K562 (cell line): ENCODE data around the gene SERPINA1. TPM values are rescaled to one million over a fixed set of nuclear protein-coding genes. Genes with fewer than 3 reads are reported as not detected.

Experiments
- ATAC-seq: fragments of 200-7000 bp; cut with Tn5 transposase; 3 replicates; pipeline ENCODE4 v1.9.1; 2020; ENCODE audit warnings: moderate library complexity
- BruUV-seq: library from RNA; stranded (reverse); fragments of 400-500 nt; replicated peaks from 2 replicates; lab custom pipeline; 2021; lab: Mats Ljungman, UMichigan
- CTCF ChIA-PET: fragments of 300-600 bp; formaldehyde crosslinking; extraction: SDS; loops from one replicate; lab custom pipeline; 2021; ENCODE audit warnings: low intra/inter-chr PET ratio; lab: Yijun Ruan, JAX
- POLR2A ChIA-PET: fragments of 300-600, 350-650 bp; sonication (Branson Sonifier 250); formaldehyde crosslinking; extraction: SDS; loops from one replicate; lab custom pipeline; 2021; ENCODE audit warnings: antibody characterized with exemption, inconsistent platforms; lab: Yijun Ruan, JAX
- DNase-seq, 4 experiments: peaks; one replicate each; pipeline versions ENCODE4 v3.0.0 to v3.0.0-alpha.2; 2011 to 2018; ENCODE audit warnings: low spot score in 3 of 4, mixed read lengths in 3 of 4; ENCODE audit errors: extremely low read depth in 1 of 4
- FAIRE-seq: peaks from 2 replicates; lab custom pipeline; 2011; peaks lifted over from hg19 to GRCh38; lab: Jason Lieb, UNC
- H2AFZ ChIP-seq: 2 replicates; pipeline ENCODE4 v1.6.0; 2011; ENCODE audit warnings: low read depth, low read length, control low read depth, inconsistent platforms
- H3K27ac ChIP-seq: fragments of 200-600 bp; 3 replicates; pipeline ENCODE4 v1.8.0; 2011; ENCODE audit warnings: low read depth, mild to moderate bottlenecking, control low read depth, inconsistent platforms, low read length, moderate library complexity, mixed read lengths; ENCODE audit errors: extremely low read depth
- H3K27me3 ChIP-seq, 2 experiments: fragments of 300-600 bp in 1 of 2; 2 replicates in 1 of 2; 3 replicates in 1 of 2; pipeline versions ENCODE4 v1.6.0 to v1.8.0; 2011; ENCODE audit warnings: inconsistent platforms in 2 of 2, low read length in 2 of 2, mild to moderate bottlenecking in 1 of 2, mixed read lengths in 1 of 2, moderate library complexity in 1 of 2; ENCODE audit not compliant: control insufficient read depth in 2 of 2, insufficient read depth in 2 of 2
- H3K36me3 ChIP-seq: fragments of 300-600 bp; 3 replicates; pipeline ENCODE4 v1.8.0; 2011; ENCODE audit warnings: mild to moderate bottlenecking, low read length, inconsistent platforms; ENCODE audit not compliant: control insufficient read depth, insufficient read depth
- H3K4me1 ChIP-seq, 2 experiments: fragments of 200-600 bp in 1 of 2; replicated peaks in 1 of 2; 2 replicates in 1 of 2; 3 replicates in 1 of 2; pipeline versions ENCODE4 v1.5.1 to v1.8.0; 2011; ENCODE audit warnings: inconsistent platforms in 2 of 2, low read length in 2 of 2, mild to moderate bottlenecking in 1 of 2, mixed read lengths in 1 of 2, moderate library complexity in 1 of 2; ENCODE audit not compliant: control insufficient read depth in 2 of 2, insufficient read depth in 2 of 2
- H3K4me2 ChIP-seq: 2 replicates; pipeline ENCODE4 v1.6.1; 2011; ENCODE audit warnings: low read length, control low read depth, inconsistent platforms, mixed read lengths; ENCODE audit not compliant: insufficient read depth
- H3K4me3 ChIP-seq: fragments of 200-600 bp; sonication (generic), shearing (Covaris generic); 2 replicates; pipeline ENCODE4 v1.5.1; 2016; ENCODE audit warnings: control low read depth, inconsistent platforms
- H3K79me2 ChIP-seq: fragments of 200-600 bp; 3 replicates; pipeline ENCODE4 v1.8.0; 2011; ENCODE audit warnings: low read length, inconsistent platforms; ENCODE audit not compliant: control insufficient read depth, insufficient read depth
- H3K9ac ChIP-seq, 2 experiments: 2 replicates each; pipeline versions ENCODE4 v1.6.0 to v1.6.1; 2011; ENCODE audit warnings: low read depth in 2 of 2, low read length in 2 of 2, control low read depth in 1 of 2, inconsistent platforms in 1 of 2, mild to moderate bottlenecking in 1 of 2, mixed read lengths in 1 of 2; ENCODE audit not compliant: insufficient read depth in 1 of 2
- H3K9me1 ChIP-seq: one replicate; pipeline ENCODE4 v1.6.0; 2011; ENCODE audit warnings: inconsistent platforms, mild to moderate bottlenecking, low read length, moderate library complexity; ENCODE audit not compliant: control insufficient read depth, insufficient read depth
- H3K9me3 ChIP-seq: replicated peaks from 2 replicates; pipeline ENCODE4 v1.5.1; 2011; ENCODE audit warnings: low read depth, low read length, inconsistent platforms; ENCODE audit not compliant: control insufficient read depth, insufficient read depth
- H4K20me1 ChIP-seq: replicated peaks from 2 replicates; pipeline ENCODE4 v1.6.1; 2011; ENCODE audit warnings: low read length, inconsistent platforms, mixed read lengths; ENCODE audit not compliant: control insufficient read depth, insufficient read depth
- ARID3A ChIP-seq: IDR thresholded peaks from 2 replicates; pipeline ENCODE4 v1.6.1; 2012; ENCODE audit warnings: low read depth, low read length, improper control_type of control experiment, borderline replicate concordance
- HMG20B ChIP-seq: fragments of 250-450 bp; sonication (Bioruptor Pico); IDR thresholded peaks from 2 replicates; pipeline ENCODE4 v1.5.0; 2021; ENCODE audit warnings: mild to moderate bottlenecking
- KLF6 ChIP-seq: fragments of 250-450 bp; sonication (Bioruptor Pico); IDR thresholded peaks from 2 replicates; pipeline ENCODE4 v1.4.0; 2020; ENCODE audit warnings: mild to moderate bottlenecking, moderate library complexity, borderline replicate concordance
- MBD1 ChIP-seq: fragments of 250-450 bp; sonication (Bioruptor Pico); IDR thresholded peaks from 2 replicates; pipeline ENCODE4 v1.8.0; 2022; ENCODE audit warnings: inconsistent platforms
- SRF ChIP-seq, 2 experiments: fragments of 250-450, 450-650 bp in 1 of 2; sonication (Bioruptor Pico) in 1 of 2; sonication (generic) in 1 of 2; formaldehyde crosslinking; IDR thresholded peaks; 2 replicates each; pipeline versions ENCODE4 v1.5.0 to v1.5.1; 2020 to 2022; ENCODE audit warnings: mild to moderate bottlenecking in 1 of 2, missing genetic modification reagents in 1 of 2
- TAF7 ChIP-seq: fragments of 450-650 bp; IDR thresholded peaks from 2 replicates; pipeline ENCODE4 v1.6.1; 2016; ENCODE audit warnings: missing genetic modification characterization, missing compliant biosample characterization
- ZNF324 ChIP-seq: fragments of 250-450 bp; sonication (Bioruptor Pico); IDR thresholded peaks from 2 replicates; pipeline ENCODE4 v1.4.0; 2020; ENCODE audit warnings: mild to moderate bottlenecking
- ZNF41 ChIP-seq: fragments of 250-450 bp; sonication (Bioruptor Pico); conservative IDR thresholded peaks from 2 replicates; pipeline ENCODE4 v1.4.0; 2020; ENCODE audit warnings: mild to moderate bottlenecking
- ZSCAN29 ChIP-seq: fragments of 450-650 bp; IDR thresholded peaks from 2 replicates; pipeline ENCODE4 v1.6.1; 2017
- in situ Hi-C: fragments of 300-500 bp; cut with MboI; formaldehyde crosslinking; loops from 4 replicates; pipeline ENCODE4 v1.15.0; 2018; ENCODE audit warnings: inconsistent platforms, mixed read lengths
- intact Hi-C: fragments of 100-400 bp; cut with micrococcal nuclease; formaldehyde crosslinking; loops from 2 replicates; pipeline ENCODE4 v1.14.2; 2022
- polyA plus RNA-seq, 8 experiments: library from polyadenylated mRNA; depleted of rRNA in 4 of 8; stranded (reverse) in 5 of 8; unstranded in 3 of 8; fragments of >200 nt; fragmentation: Nextera tagmentation in 2 of 8; fragmentation: Illumina TruSeq in 1 of 8; extraction: Ambion mirVana in 2 of 8; extraction: Trizol in 1 of 8; gene quantifications; 2 replicates each; pipeline versions ENCODE4 v1.2.1 to v1.2.3, GENCODE V29; 2011 to 2014; ENCODE audit warnings: inconsistent platforms in 1 of 8, missing spikeins in 1 of 8
- total RNA-seq, 7 experiments: library from RNA; depleted of rRNA in 6 of 7; stranded (reverse); fragments of >200 nt in 6 of 7; fragmentation: Illumina TruSeq in 2 of 7; extraction: Trizol in 2 of 7; gene quantifications; 2 replicates each; pipeline versions ENCODE4 v1.2.1 to v1.2.3, GENCODE V29; 2011 to 2021; ENCODE audit warnings: low replicate concordance in 1 of 7

Gene SERPINA1
- total and polyA plus RNA-seq, 9 of the 15 experiments (the other 6 are each of a cell fraction or from before 2014, with no cell fraction given): 4.1 TPM; not detected in 8

GRCh38 chr14:94348836-94349235, 39.6 kb downstream of the SERPINA1 start:
- Histone ChIP-seq H3K27me3 (no peaks in the 10 kb centered on the region; a peak in 1 of 5 replicates), H3K9me3 (no peaks in the 10 kb centered on the region), H3K9me1 (no peaks in the 10 kb centered on the region), H3K9ac (no peak overlapping the region), H3K36me3 (no peaks in the 10 kb centered on the region), H2AFZ (no peak overlapping the region), H3K4me1 (no peaks in the 10 kb centered on the region), H3K79me2 (no peaks in the 10 kb centered on the region), H3K4me3 (no peak overlapping the region), H3K4me2 (no peak overlapping the region), H4K20me1 (no peaks in the 10 kb centered on the region), H3K27ac (no peak overlapping the region)
- FAIRE-seq: no peak
- in situ Hi-C loops: no loop called here
- no peak for ATAC-seq
- ChIA-PET CTCF (no interaction called here), POLR2A (no interaction called here)
- TF ChIP-seq KLF6 (CRISPR knock-in tag): no peak
- no peak for TF ChIP-seq ZNF324 (CRISPR knock-in tag)
- TF ChIP-seq SRF (CRISPR knock-in tag; IDR thresholded peaks at IDR 0.05): no peak
- no peak for TF ChIP-seq ARID3A
- TF ChIP-seq TAF7 (tag): no peak
- TF ChIP-seq ZNF41: no peak
- no peak for TF ChIP-seq ZSCAN29
- TF ChIP-seq HMG20B (CRISPR knock-in tag): no peak
- no peak for TF ChIP-seq MBD1 (CRISPR knock-in tag)
- intact Hi-C loops: no loop called here
- no peak for DNase-seq
- no TSS peak for BruUV-seq
